SK-N-SH (cell line): ENCODE data around the gene PRELP. TPM values are rescaled to one million over a fixed set of nuclear protein-coding genes. Genes with fewer than 3 reads are reported as not detected.

ENCODE experiments used
- CTCF ChIA-PET: fragments of 300-600, 350-600 bp; formaldehyde crosslinking; extraction: SDS; loops from one replicate; lab custom pipeline; 2021; lab: Yijun Ruan, JAX
- POLR2A ChIA-PET: fragments of 350-600 bp; sonication (Branson Sonifier 250); formaldehyde crosslinking; extraction: SDS; loops from one replicate; lab custom pipeline; 2020; ENCODE audit warnings: antibody characterized with exemption, inconsistent platforms; lab: Yijun Ruan, JAX
- DNase-seq: peaks from one replicate; pipeline ENCODE4 v3.0.0; 2012
- H2AFZ ChIP-seq: fragments of 200-600 bp; sonication (generic); 2 replicates; pipeline ENCODE4 v1.8.1; 2016; ENCODE audit warnings: antibody characterized with exemption, mild to moderate bottlenecking, low read depth
- H3F3A ChIP-seq: fragments of 200-600 bp; sonication (generic); replicated peaks from 2 replicates; pipeline ENCODE3; 2016; ENCODE audit warnings: antibody characterized with exemption, mild to moderate bottlenecking; ENCODE audit not compliant: insufficient read depth
- H3K27ac ChIP-seq, 2 experiments: fragments of 200-500 bp in 1 of 2; fragments of 200-600 bp in 1 of 2; sonication (Bioruptor generic) in 1 of 2; sonication (generic), shearing (Covaris generic) in 1 of 2; 2 replicates each; pipeline versions ENCODE4 v1.5.1 to v1.6.1; 2014 to 2016; ENCODE audit warnings: low read depth in 2 of 2, inconsistent platforms in 1 of 2, low read length in 1 of 2, mild to moderate bottlenecking in 1 of 2, mixed read lengths in 1 of 2
- H3K27me3 ChIP-seq: fragments of 200-600 bp; sonication (generic), shearing (Covaris generic); 2 replicates; pipeline ENCODE4 v1.6.1; 2016; ENCODE audit warnings: mixed run types; ENCODE audit not compliant: insufficient read depth
- H3K36me3 ChIP-seq, 2 experiments: fragments of 200-500 bp in 1 of 2; fragments of 200-600 bp in 1 of 2; sonication (Bioruptor generic) in 1 of 2; sonication (generic) in 1 of 2; replicated peaks in 1 of 2; 2 replicates each; pipeline versions ENCODE3 to v1.5.1; 2014 to 2016; ENCODE audit warnings: low read length in 1 of 2, mild to moderate bottlenecking in 1 of 2; ENCODE audit not compliant: insufficient read depth in 2 of 2, control insufficient read depth in 1 of 2
- H3K4me1 ChIP-seq, 2 experiments: fragments of 200-500 bp in 1 of 2; fragments of 200-600 bp in 1 of 2; sonication (Bioruptor generic) in 1 of 2; sonication (generic), shearing (Covaris generic) in 1 of 2; 2 replicates each; pipeline versions ENCODE4 v1.5.1 to v1.6.1; 2014 to 2016; ENCODE audit warnings: low read depth in 1 of 2, low read length in 1 of 2, mixed run types in 1 of 2; ENCODE audit not compliant: insufficient read depth in 2 of 2, control insufficient read depth in 1 of 2
- H3K4me2 ChIP-seq: fragments of 200-600 bp; sonication (generic), shearing (Covaris generic); 2 replicates; pipeline ENCODE4 v1.6.1; 2017; ENCODE audit warnings: mixed run types
- H3K4me3 ChIP-seq, 2 experiments: fragments of 200-500 bp in 1 of 2; fragments of 200-600 bp in 1 of 2; sonication (Bioruptor generic) in 1 of 2; sonication (generic), shearing (Covaris generic) in 1 of 2; 2 replicates each; pipeline versions ENCODE4 v1.5.1 to v1.8.1; 2014 to 2016; ENCODE audit warnings: low read depth in 2 of 2, inconsistent platforms in 1 of 2, low read length in 1 of 2, mild to moderate bottlenecking in 1 of 2, mixed read lengths in 1 of 2, moderate library complexity in 1 of 2
- H3K79me2 ChIP-seq: fragments of 200-600 bp; sonication (generic); 2 replicates; pipeline ENCODE4 v1.8.1; 2017; ENCODE audit warnings: mild to moderate bottlenecking; ENCODE audit not compliant: insufficient read depth
- H3K9ac ChIP-seq: fragments of 200-600 bp; sonication (generic); 2 replicates; pipeline ENCODE4 v1.6.1; 2017; ENCODE audit warnings: mixed run types
- H3K9me2 ChIP-seq: fragments of 200-600 bp; sonication (generic); 2 replicates; pipeline ENCODE4 v1.6.1; 2017; ENCODE audit warnings: mixed run types
- H3K9me3 ChIP-seq: fragments of 200-600 bp; sonication (generic); 2 replicates; pipeline ENCODE4 v1.6.1; 2017; ENCODE audit warnings: mixed run types, mild to moderate bottlenecking, moderate library complexity
- H4K20me1 ChIP-seq: fragments of 200-600 bp; sonication (generic); 2 replicates; pipeline ENCODE4 v1.6.1; 2017; ENCODE audit warnings: mild to moderate bottlenecking, mixed run types; ENCODE audit not compliant: insufficient read depth
- CTCF ChIP-seq: fragments of 200-600 bp; sonication (generic); IDR thresholded peaks from 2 replicates; pipeline ENCODE4 v1.6.1; 2017; ENCODE audit warnings: antibody characterized with exemption, mild to moderate bottlenecking, moderate library complexity
- EP300 ChIP-seq, 2 experiments: IDR thresholded peaks; 2 replicates each; pipeline versions ENCODE4 v1.4.0 to v1.6.1; 2012; ENCODE audit warnings: borderline replicate concordance in 1 of 2, low read depth in 1 of 2, low read length in 1 of 2
- FOXJ3 ChIP-seq: sonication (generic); formaldehyde crosslinking; IDR thresholded peaks from 2 replicates; pipeline ENCODE4 v1.5.1; 2020; ENCODE audit warnings: mild to moderate bottlenecking, missing genetic modification reagents
- GABPA ChIP-seq: IDR thresholded peaks from 2 replicates; pipeline ENCODE4 v1.4.0; 2012; ENCODE audit warnings: low read depth, mild to moderate bottlenecking
- IRF3 ChIP-seq: fragments of 150-350 bp; IDR thresholded peaks from 2 replicates; pipeline ENCODE4 v1.6.1; 2016; ENCODE audit warnings: mild to moderate bottlenecking, low read depth, low read length
- JUND ChIP-seq: IDR thresholded peaks from 2 replicates; pipeline ENCODE4 v1.4.0; 2012
- MAX ChIP-seq: IDR thresholded peaks from 2 replicates; pipeline ENCODE4 v1.4.0; 2012; ENCODE audit warnings: low read depth
- MEF2A ChIP-seq: IDR thresholded peaks from 2 replicates; pipeline ENCODE4 v1.4.0; 2012; ENCODE audit warnings: low read depth, borderline replicate concordance
- MXI1 ChIP-seq: IDR thresholded peaks from 2 replicates; pipeline ENCODE4 v1.6.1; 2012; ENCODE audit warnings: mild to moderate bottlenecking, low read depth, low read length, improper control_type of control experiment
- NFIC ChIP-seq: IDR thresholded peaks from 2 replicates; pipeline ENCODE4 v1.4.0; 2012; ENCODE audit warnings: borderline replicate concordance
- POLR2AphosphoS5 ChIP-seq: IDR thresholded peaks from 2 replicates; pipeline ENCODE4 v1.6.1; 2012; ENCODE audit warnings: low read depth, low read length
- RAD21 ChIP-seq: IDR thresholded peaks from 2 replicates; pipeline ENCODE4 v1.6.1; 2012; ENCODE audit warnings: mild to moderate bottlenecking, low read length
- REST ChIP-seq: IDR thresholded peaks from 2 replicates; pipeline ENCODE4 v1.6.1; 2012; ENCODE audit warnings: mild to moderate bottlenecking, low read depth, low read length, moderate library complexity
- RXRA ChIP-seq: IDR thresholded peaks from 2 replicates; pipeline ENCODE4 v1.4.0; 2012; ENCODE audit warnings: low read depth, mild to moderate bottlenecking, borderline replicate concordance
- SIN3A ChIP-seq: IDR thresholded peaks from 2 replicates; pipeline ENCODE4 v1.6.1; 2012; ENCODE audit warnings: low read depth, mild to moderate bottlenecking, low read length, moderate library complexity, borderline replicate concordance
- SMC3 ChIP-seq: IDR thresholded peaks from 2 replicates; pipeline ENCODE4 v1.6.1; 2012; ENCODE audit warnings: low read depth, low read length, improper control_type of control experiment
- TCF12 ChIP-seq: IDR thresholded peaks from 2 replicates; pipeline ENCODE4 v1.4.0; 2012
- TEAD4 ChIP-seq: IDR thresholded peaks from 2 replicates; pipeline ENCODE4 v1.4.0; 2012; ENCODE audit warnings: mild to moderate bottlenecking, borderline replicate concordance; ENCODE audit not compliant: insufficient read depth
- YY1 ChIP-seq: IDR thresholded peaks from 2 replicates; pipeline ENCODE4 v1.4.0; 2012; ENCODE audit warnings: low read depth, mild to moderate bottlenecking
- ZBTB33 ChIP-seq: IDR thresholded peaks from 2 replicates; pipeline ENCODE4 v1.4.0; 2012; ENCODE audit warnings: low read depth, borderline replicate concordance
- WGBS: methylation state at CpG from one replicate; pipeline ENCODE4 v1.1.6; 2017; ENCODE audit warnings: low lambda C conversion rate; 5-methylcytosine and 5-hydroxymethylcytosine counted together
- polyA plus RNA-seq, 3 experiments: library from polyadenylated mRNA; depleted of rRNA; stranded (reverse); fragments of >200 nt; gene quantifications; 2 replicates each; pipeline ENCODE4 v1.2.3, GENCODE V29; 2012

Gene PRELP
- polyA plus RNA-seq, 1 of the 3 experiments (the other 2 are of a cell fraction): 0.48 TPM

GRCh38 chr1:203480525-203481084 is 5.0 kb downstream of the PRELP start (continued):
- no peak for TF ChIP-seq MEF2A
- TF ChIP-seq SMC3: no peak
- TF ChIP-seq TEAD4: peak; percentile 67; the same call in 1 of the 2 replicates
- TF ChIP-seq RXRA: peak; percentile 75; the same call in 1 of the 2 replicates
- peak; percentile 65 for TF ChIP-seq TCF12
- TF ChIP-seq MAX: peak; percentile 71; the same call in 1 of the 2 replicates
- no peak for TF ChIP-seq GABPA
- TF ChIP-seq MXI1: no peak
- no peak for TF ChIP-seq ZBTB33
- TF ChIP-seq, all 33 proteins: peak for 10

- H3K9ac ChIP-seq: peak overlapping the region; percentile 25; the same call in 1 of the 2 replicates
- CTCF ChIA-PET: interaction anchor here (0.8 to 19.8 kb wide), 4 partner anchors 7 to 140 kb away, joined by 3 to 351 read pairs (median 12); no protein-coding TSS in a partner anchor
- POLR2A ChIA-PET: interaction anchor here (0.5 kb wide), 1 partner anchor 144 kb away, joined by 3 read pairs; no protein-coding TSS in a partner anchor
- no peak overlapping the region for H3K4me3 ChIP-seq
- no peaks in the 10 kb centered on the region for H3K79me2 ChIP-seq
- H3F3A ChIP-seq: peaks cover 16% of the 10 kb centered on the region
- no peak for DNase-seq
- no peaks in the 10 kb centered on the region for H3K9me2 ChIP-seq
- 93% methylated on average over 1 of the region's 1 CpG for WGBS
- peak overlapping the region; percentile 71 for H3K4me2 ChIP-seq
- peak overlapping the region; percentile 42; the same call in 1 of the 2 replicates for H2AFZ ChIP-seq
- TF ChIP-seq MXI1 (no peak), SMC3 (no peak), SIN3A (no peak), REST (no peak), RXRA (no peak), FOXJ3 (no peak), EP300 (IDR thresholded peaks at IDR 0.05; ENCODE audit: borderline replicate concordance in 1 of 2, low read depth in 1 of 2, low read length in 1 of 2) (no peak), YY1 (no peak), JUND (no peak), CTCF (no peak), GABPA (no peak), RAD21 (no peak), POLR2AphosphoS5 (no peak), MAX (no peak), NFIC (no peak), IRF3 (no peak)
- H3K27ac ChIP-seq: peak overlapping the region; percentile 79 to 80; a peak in 3 of 4 replicates
- no peaks in the 10 kb centered on the region for H3K9me3 ChIP-seq
- peaks cover 9 to 18% of the 10 kb centered on the region in 2 experiments; a peak in 2 of 4 replicates for H3K4me1 ChIP-seq
- H3K27me3 ChIP-seq: no peaks in the 10 kb centered on the region
- no peaks in the 10 kb centered on the region for H3K36me3 ChIP-seq
- no peaks in the 10 kb centered on the region for H4K20me1 ChIP-seq
Measured at GRCh38 chr1:203481196-203481595, 5.6 kb downstream of the PRELP start.
